Measurements from ENCODE around the gene PLBD2. TPM values are rescaled to one million over a fixed set of nuclear protein-coding genes. Genes with fewer than 3 reads are reported as not detected.

PLBD2 gene
- total and polyA plus RNA-seq, 10 of the 15 experiments (the other 5 are each of a cell fraction or from before 2014, with no cell fraction given), result 1.4 to 16.6 (median 5.9) TPM

DNA sequence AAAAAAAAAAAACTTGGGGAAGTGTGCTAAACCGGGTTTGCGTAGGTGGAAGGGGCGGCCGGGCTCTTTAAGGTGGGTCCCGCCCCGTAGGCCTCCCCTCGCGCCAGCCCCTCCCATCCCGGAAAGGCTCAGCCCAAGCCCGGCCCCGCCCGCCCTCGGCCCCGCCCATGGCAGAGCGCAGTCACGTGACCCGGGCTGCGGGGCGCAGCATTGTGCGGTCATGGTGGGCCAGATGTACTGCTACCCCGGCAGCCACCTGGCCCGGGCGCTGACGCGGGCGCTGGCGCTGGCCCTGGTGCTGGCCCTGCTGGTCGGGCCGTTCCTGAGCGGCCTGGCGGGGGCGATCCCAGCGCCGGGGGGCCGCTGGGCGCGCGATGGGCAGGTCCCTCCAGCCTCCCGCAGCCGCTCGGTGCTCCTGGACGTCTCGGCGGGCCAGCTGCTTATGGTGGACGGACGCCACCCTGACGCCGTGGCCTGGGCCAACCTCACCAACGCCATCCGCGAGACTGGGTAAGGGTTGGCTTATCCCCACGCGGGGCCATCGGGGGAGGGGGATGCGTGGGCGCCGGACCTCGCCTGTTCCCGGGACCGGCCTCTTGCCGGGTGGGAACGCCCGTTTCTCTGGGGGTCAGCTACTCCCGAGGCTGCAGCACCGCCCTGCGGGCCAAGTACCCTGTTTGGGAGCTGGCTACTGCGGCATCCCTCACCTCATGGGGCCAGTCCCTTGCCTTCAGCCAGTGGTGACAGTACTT, at the start of gene PLBD2 (continued):
- TF ChIP-seq, protein P1, sequence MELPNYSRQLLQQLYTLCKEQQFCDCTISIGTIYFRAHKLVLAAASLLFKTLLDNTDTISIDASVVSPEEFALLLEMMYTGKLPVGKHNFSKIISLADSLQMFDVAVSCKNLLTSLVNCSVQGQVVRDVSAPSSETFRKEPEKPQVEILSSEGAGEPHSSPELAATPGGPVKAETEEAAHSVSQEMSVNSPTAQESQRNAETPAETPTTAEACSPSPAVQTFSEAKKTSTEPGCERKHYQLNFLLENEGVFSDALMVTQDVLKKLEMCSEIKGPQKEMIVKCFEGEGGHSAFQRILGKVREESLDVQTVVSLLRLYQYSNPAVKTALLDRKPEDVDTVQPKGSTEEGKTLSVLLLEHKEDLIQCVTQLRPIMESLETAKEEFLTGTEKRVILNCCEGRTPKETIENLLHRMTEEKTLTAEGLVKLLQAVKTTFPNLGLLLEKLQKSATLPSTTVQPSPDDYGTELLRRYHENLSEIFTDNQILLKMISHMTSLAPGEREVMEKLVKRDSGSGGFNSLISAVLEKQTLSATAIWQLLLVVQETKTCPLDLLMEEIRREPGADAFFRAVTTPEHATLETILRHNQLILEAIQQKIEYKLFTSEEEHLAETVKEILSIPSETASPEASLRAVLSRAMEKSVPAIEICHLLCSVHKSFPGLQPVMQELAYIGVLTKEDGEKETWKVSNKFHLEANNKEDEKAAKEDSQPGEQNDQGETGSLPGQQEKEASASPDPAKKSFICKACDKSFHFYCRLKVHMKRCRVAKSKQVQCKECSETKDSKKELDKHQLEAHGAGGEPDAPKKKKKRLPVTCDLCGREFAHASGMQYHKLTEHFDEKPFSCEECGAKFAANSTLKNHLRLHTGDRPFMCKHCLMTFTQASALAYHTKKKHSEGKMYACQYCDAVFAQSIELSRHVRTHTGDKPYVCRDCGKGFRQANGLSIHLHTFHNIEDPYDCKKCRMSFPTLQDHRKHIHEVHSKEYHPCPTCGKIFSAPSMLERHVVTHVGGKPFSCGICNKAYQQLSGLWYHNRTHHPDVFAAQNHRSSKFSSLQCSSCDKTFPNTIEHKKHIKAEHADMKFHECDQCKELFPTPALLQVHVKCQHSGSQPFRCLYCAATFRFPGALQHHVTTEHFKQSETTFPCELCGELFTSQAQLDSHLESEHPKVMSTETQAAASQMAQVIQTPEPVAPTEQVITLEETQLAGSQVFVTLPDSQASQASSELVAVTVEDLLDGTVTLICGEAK (IDR thresholded peaks at IDR 0.05; ENCODE audit: borderline replicate concordance), result no peak
- TF ChIP-seq ZNF207 (IDR thresholded peaks at IDR 0.05; ENCODE audit: borderline replicate concordance) (no peak), RELA (IDR thresholded peaks at IDR 0.05; ENCODE audit: borderline replicate concordance, partially characterized antibody) (no peak), SUZ12 (IDR thresholded peaks at IDR 0.05; ENCODE audit: unreplicated experiment) (no peak)

DNA sequence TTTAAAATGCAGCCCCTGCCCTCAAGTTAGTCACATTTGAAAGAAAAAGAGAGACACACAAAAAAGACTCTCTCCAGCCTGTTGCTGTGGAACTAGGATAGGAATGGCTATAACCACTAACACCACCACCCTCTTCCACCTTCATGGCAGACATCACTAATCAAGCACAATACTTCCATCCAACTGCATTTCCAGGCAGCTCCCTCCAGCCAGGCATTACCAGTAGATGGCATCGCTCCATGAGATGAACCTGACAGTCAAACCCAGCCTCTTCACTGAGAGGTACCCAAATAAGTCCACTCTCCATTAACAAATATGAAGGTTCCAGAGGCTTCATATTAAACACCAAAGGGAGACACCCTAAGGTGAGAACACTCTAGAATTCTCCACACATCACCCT, 47.9 kb upstream of the PLBD2 start:
- ChIA-PET CTCF (interaction anchor here (0.6 to 2.4 kb wide), 5 partner anchors 10 to 115 kb away, joined by 3 to 13 read pairs (median 4); no protein-coding TSS in a partner anchor), SMC1A (ENCODE audit: uncharacterized antibody, unreplicated experiment) (interaction anchor here (1.0 to 2.0 kb wide), 4 partner anchors 14 to 115 kb away, joined by 3 to 8 read pairs (median 6); partner anchors contain the start of gene SDSL), RAD21 (ENCODE audit: unreplicated experiment) (no interaction called here), POLR2A (interaction anchor here (1.5 kb wide), 1 partner anchor 89 kb away, joined by 3 read pairs; the partner anchor contains the start of gene TPCN1)
- Histone ChIP-seq H2AFZ (ENCODE audit: control insufficient read depth, low read depth, low read length) (no peak overlapping the region), H3K9me3 (replicated peaks; ENCODE audit: control insufficient read depth, insufficient read depth, low read length) (no peaks in the 10 kb centered on the region), H3K36me3 (ENCODE audit: control insufficient read depth in 2 of 2, insufficient read depth in 2 of 2, low read length in 1 of 2) (peaks cover 2 to 4% of the 10 kb centered on the region in 2 experiments), H3K4me3 (no peak overlapping the region), H4K20me1 (ENCODE audit: control insufficient read depth, insufficient read depth) (no peaks in the 10 kb centered on the region), H3K4me1 (ENCODE audit: control insufficient read depth, insufficient read depth, low read length) (no peaks in the 10 kb centered on the region), H3K79me2 (ENCODE audit: control insufficient read depth, insufficient read depth, low read length) (no peaks in the 10 kb centered on the region), H3K27me3 (replicated peaks in 1 of 2; ENCODE audit: control insufficient read depth in 2 of 2, insufficient read depth in 2 of 2, low read length in 1 of 2) (no peaks in the 10 kb centered on the region), H3K9ac (ENCODE audit: control insufficient read depth, insufficient read depth, low read length) (no peak overlapping the region), H3K27ac (ENCODE audit: control insufficient read depth, insufficient read depth) (no peak overlapping the region), H3K4me2 (ENCODE audit: control insufficient read depth, insufficient read depth) (no peak overlapping the region)
- in situ Hi-C loops (cut with MboI), result no loop called here
- 100% methylated on average over 1 of the region's 1 CpG for WGBS (ENCODE audit: insufficient coverage, insufficient replicate concordance, low lambda C conversion rate, missing lambda C conversion rate)
- intact Hi-C loops (cut with micrococcal nuclease; ENCODE audit: unreplicated experiment), result loop anchor here (5.0 to 10.0 kb wide), 2 partner anchors 113 to 604 kb away; no protein-coding TSS in a partner anchor
- ATAC-seq (no peak), DNase-seq (ENCODE audit: low read depth, low spot score) (no peak), FAIRE-seq (no peak)
- TF ChIP-seq, protein P2, sequence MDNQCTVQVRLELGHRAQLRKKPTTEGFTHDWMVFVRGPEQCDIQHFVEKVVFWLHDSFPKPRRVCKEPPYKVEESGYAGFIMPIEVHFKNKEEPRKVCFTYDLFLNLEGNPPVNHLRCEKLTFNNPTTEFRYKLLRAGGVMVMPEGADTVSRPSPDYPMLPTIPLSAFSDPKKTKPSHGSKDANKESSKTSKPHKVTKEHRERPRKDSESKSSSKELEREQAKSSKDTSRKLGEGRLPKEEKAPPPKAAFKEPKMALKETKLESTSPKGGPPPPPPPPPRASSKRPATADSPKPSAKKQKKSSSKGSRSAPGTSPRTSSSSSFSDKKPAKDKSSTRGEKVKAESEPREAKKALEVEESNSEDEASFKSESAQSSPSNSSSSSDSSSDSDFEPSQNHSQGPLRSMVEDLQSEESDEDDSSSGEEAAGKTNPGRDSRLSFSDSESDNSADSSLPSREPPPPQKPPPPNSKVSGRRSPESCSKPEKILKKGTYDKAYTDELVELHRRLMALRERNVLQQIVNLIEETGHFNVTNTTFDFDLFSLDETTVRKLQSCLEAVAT (IDR thresholded peaks at IDR 0.05), result peak; percentile 71
- no peak for TF ChIP-seq ZBTB11 (CRISPR knock-in tag; IDR thresholded peaks at IDR 0.05)
- no TSS peak for BruUV-seq (replicated peaks)

Measured in GM12878 (cell line).